Breast epithelium (tissue), 4 donors: ENCODE measurements around the gene SDCCAG8. TPM values are rescaled to one million over a fixed set of nuclear protein-coding genes. Genes with fewer than 3 reads are reported as not detected.
A peak's percentile ranks its signal among the peaks of the same experiment; 100 is the strongest.

Source experiments
- DNase-seq, 2 donors: peaks; one replicate each; pipeline ENCODE4 v3.0.0-alpha.2; 2019; ENCODE audit warnings: low spot score in 2 of 2
- H3K27ac ChIP-seq, 2 donors: fragments of 200-600 bp; sonication (generic) in 1 of 2; one replicate each; pipeline ENCODE4 v1.5.1; 2016 to 2019; ENCODE audit warnings: mild to moderate bottlenecking in 1 of 2
- H3K27me3 ChIP-seq, 2 donors: fragments of 200-600 bp; sonication (generic) in 1 of 2; one replicate each; pipeline versions ENCODE4 v1.5.1 to v1.6.0; 2017 to 2019; ENCODE audit warnings: control low read depth in 1 of 2, mild to moderate bottlenecking in 1 of 2
- H3K36me3 ChIP-seq: fragments of 200-600 bp; one replicate; pipeline ENCODE4 v1.5.1; 2019
- H3K4me1 ChIP-seq, 2 donors: fragments of 200-600 bp; sonication (generic); one replicate each; pipeline ENCODE4 v1.5.1; 2016 to 2019; ENCODE audit warnings: control low read depth in 1 of 2
- H3K4me3 ChIP-seq, 3 donors: fragments of 200-600 bp; sonication (generic); 1 replicate in 2 of 3; 2 replicates in 1 of 3; pipeline ENCODE4 v1.5.1; 2016 to 2019; ENCODE audit warnings: mild to moderate bottlenecking in 3 of 3, moderate library complexity in 2 of 3
- H3K9me3 ChIP-seq, 2 donors: fragments of 200-600 bp; sonication (generic) in 1 of 2; one replicate each; pipeline ENCODE4 v1.5.1; 2016 to 2019; ENCODE audit warnings: control low read depth in 1 of 2
- CTCF ChIP-seq, 3 donors: fragments of 450-650 bp; IDR thresholded peaks; one replicate each; pipeline ENCODE4 v1.5.1; 2016 to 2017; ENCODE audit warnings: antibody characterized with exemption in 3 of 3, mild to moderate bottlenecking in 3 of 3, moderate library complexity in 3 of 3
- POLR2A ChIP-seq: fragments of 450-650 bp; IDR thresholded peaks from one replicate; pipeline ENCODE4 v1.6.1; 2016; ENCODE audit warnings: antibody characterized with exemption, mild to moderate bottlenecking, moderate library complexity
- POLR2AphosphoS5 ChIP-seq, 3 donors: sonication (generic); formaldehyde crosslinking; IDR thresholded peaks; one replicate each; pipeline ENCODE4 v1.6.1; 2017; ENCODE audit warnings: antibody characterized with exemption in 3 of 3
- intact Hi-C: fragments of 100-400 bp; cut with DNase I; formaldehyde crosslinking; loops from one replicate; pipeline ENCODE4 v1.15.1; 2023; ENCODE audit warnings: low total_unique reads
- total RNA-seq, 3 donors: library from RNA; depleted of rRNA; stranded (reverse); fragments of >200 nt; gene quantifications; one replicate each; pipeline ENCODE4 v1.1.0, GENCODE V29; 2016

SDCCAG8 gene
- total RNA-seq, 3 donors from 2014 or later, result 48.6 to 73.0 (median 62.3) TPM

GRCh38 chr1:243354511-243355153, 98.8 kb downstream of the SDCCAG8 start:
- no peak for TF ChIP-seq POLR2AphosphoS5 (IDR thresholded peaks at IDR 0.05)
- no peak for TF ChIP-seq CTCF (IDR thresholded peaks at IDR 0.05)
- no peak for TF ChIP-seq POLR2A

GRCh38 chr1:243363832-243364231, 108.0 kb downstream of the SDCCAG8 start:
- H3K4me3 ChIP-seq, result no peak overlapping the region
- no peaks in the 10 kb centered on the region for H3K9me3 ChIP-seq
- DNase-seq, result no peak
- H3K27me3 ChIP-seq, result no peaks in the 10 kb centered on the region
- TF ChIP-seq POLR2A, result no peak
- no peak for TF ChIP-seq POLR2AphosphoS5 (IDR thresholded peaks at IDR 0.05)
- TF ChIP-seq CTCF (IDR thresholded peaks at IDR 0.05), result no peak
- no peaks in the 10 kb centered on the region for H3K4me1 ChIP-seq
- H3K36me3 ChIP-seq, result no peaks in the 10 kb centered on the region
- no peak overlapping the region for H3K27ac ChIP-seq
- intact Hi-C loops, result no loop called here

More at GRCh38 chr1:243354511-243355153, 98.8 kb downstream of the SDCCAG8 start:
- intact Hi-C loops, result no loop called here
- Histone ChIP-seq H3K36me3 (peaks cover 8% of the 10 kb centered on the region), H3K9me3 (no peaks in the 10 kb centered on the region), H3K27ac (no peak overlapping the region), H3K4me1 (no peaks in the 10 kb centered on the region), H3K4me3 (peak overlapping the region in 2 of 3 donors; percentile 17 to 39), H3K27me3 (no peaks in the 10 kb centered on the region)
- DNase-seq, result no peak

GRCh38 chr1:243364330-243364729, 108.5 kb downstream of the SDCCAG8 start:
- Histone ChIP-seq H3K9me3 (no peaks in the 10 kb centered on the region), H3K36me3 (no peaks in the 10 kb centered on the region), H3K4me3 (no peak overlapping the region), H3K4me1 (no peaks in the 10 kb centered on the region), H3K27ac (no peak overlapping the region), H3K27me3 (no peaks in the 10 kb centered on the region)
- no peak for DNase-seq
- TF ChIP-seq POLR2A, result no peak
- no peak for TF ChIP-seq CTCF (IDR thresholded peaks at IDR 0.05)
- no peak for TF ChIP-seq POLR2AphosphoS5 (IDR thresholded peaks at IDR 0.05)
- intact Hi-C loops, result no loop called here

- Histone ChIP-seq H3K27me3 (no peaks in the 10 kb centered on the region), H3K36me3 (no peaks in the 10 kb centered on the region), H3K4me3 (no peak overlapping the region), H3K4me1 (no peaks in the 10 kb centered on the region), H3K27ac (no peak overlapping the region), H3K9me3 (no peaks in the 10 kb centered on the region)
- TF ChIP-seq POLR2AphosphoS5 (IDR thresholded peaks at IDR 0.05) (no peak), POLR2A (no peak), CTCF (IDR thresholded peaks at IDR 0.05) (no peak)
- no peak for DNase-seq
- intact Hi-C loops, result no loop called here
Measured at GRCh38 chr1:243364866-243365265, 109.0 kb downstream of the SDCCAG8 start.

GRCh38 chr1:243367314-243367713, 111.5 kb downstream of the SDCCAG8 start:
- H3K9me3 ChIP-seq, result no peaks in the 10 kb centered on the region
- intact Hi-C loops, result no loop called here
- H3K36me3 ChIP-seq, result no peaks in the 10 kb centered on the region
- TF ChIP-seq POLR2AphosphoS5 (IDR thresholded peaks at IDR 0.05) (no peak), CTCF (IDR thresholded peaks at IDR 0.05) (no peak), POLR2A (no peak)
- H3K4me1 ChIP-seq, result no peaks in the 10 kb centered on the region
- no peaks in the 10 kb centered on the region for H3K27me3 ChIP-seq
- no peak overlapping the region for H3K4me3 ChIP-seq
- no peak overlapping the region for H3K27ac ChIP-seq
- DNase-seq, result no peak
